Left hindlimb (tissue), 1 donor: ENCODE results near the gene RAMP1.

ENCODE experiments used
- DNase-seq: peaks from one replicate; pipeline ENCODE4 v3.0.0-alpha.2; 2018

RAMP1 gene

DNA sequence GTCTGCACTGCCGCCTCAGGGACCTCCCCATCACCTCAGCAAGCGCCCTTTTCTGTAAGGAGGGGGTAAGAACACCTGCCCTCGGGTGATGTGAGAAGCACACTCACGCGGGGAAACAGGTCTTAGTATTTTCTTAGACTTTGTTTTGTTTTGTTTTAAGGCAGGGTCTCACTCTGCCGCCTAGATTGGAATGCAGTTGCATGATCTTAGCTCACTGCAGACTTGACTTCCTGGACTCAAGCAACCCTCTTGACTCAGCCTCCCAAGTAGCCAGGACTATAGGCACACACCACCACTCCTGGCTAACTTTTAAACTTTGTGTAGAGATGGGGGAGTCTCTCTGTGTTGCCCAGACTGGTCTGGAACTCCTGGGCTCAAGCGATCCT lies 37.1 kb downstream of the RAMP1 start:
- DNase-seq, result no peak

DNA sequence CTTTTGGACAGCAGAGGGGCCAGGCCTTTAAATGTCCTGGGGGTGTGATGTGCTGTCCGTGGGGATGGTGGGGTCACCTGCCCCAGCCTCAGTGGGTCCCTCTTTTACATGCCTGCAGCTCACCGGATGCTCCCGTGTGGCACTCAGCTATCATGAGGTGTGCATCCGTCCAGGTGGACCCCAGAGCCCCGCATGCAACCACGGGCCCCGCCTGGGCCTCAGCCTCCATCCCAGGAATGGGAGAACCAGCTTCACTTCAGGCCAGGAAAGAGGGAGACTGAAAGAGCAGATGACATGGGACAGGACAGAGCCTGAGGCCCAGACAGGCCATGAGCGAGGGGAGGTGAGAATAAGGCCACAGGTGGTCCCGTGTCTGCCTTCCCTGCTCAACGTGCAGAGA lies 37.5 kb downstream of the RAMP1 start:
- DNase-seq, result no peak

DNA sequence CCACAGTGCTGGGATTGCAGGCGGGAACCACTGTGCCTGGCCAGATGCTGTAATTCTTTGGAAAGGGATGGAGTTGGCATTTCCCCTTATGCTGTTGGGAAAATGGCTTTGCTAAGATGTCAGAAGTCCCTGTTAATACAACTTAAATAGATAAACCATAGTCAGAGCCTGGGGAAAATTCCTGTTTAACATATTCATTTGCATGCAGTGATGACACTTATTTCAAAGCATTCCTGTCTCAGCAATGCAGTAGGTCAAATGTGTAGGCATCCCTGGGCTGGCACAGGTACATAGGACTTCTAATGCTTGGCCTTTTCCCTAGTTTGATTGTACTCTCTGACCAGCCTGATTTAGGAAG lies 38.6 kb downstream of the RAMP1 start:
- DNase-seq, result no peak

DNA sequence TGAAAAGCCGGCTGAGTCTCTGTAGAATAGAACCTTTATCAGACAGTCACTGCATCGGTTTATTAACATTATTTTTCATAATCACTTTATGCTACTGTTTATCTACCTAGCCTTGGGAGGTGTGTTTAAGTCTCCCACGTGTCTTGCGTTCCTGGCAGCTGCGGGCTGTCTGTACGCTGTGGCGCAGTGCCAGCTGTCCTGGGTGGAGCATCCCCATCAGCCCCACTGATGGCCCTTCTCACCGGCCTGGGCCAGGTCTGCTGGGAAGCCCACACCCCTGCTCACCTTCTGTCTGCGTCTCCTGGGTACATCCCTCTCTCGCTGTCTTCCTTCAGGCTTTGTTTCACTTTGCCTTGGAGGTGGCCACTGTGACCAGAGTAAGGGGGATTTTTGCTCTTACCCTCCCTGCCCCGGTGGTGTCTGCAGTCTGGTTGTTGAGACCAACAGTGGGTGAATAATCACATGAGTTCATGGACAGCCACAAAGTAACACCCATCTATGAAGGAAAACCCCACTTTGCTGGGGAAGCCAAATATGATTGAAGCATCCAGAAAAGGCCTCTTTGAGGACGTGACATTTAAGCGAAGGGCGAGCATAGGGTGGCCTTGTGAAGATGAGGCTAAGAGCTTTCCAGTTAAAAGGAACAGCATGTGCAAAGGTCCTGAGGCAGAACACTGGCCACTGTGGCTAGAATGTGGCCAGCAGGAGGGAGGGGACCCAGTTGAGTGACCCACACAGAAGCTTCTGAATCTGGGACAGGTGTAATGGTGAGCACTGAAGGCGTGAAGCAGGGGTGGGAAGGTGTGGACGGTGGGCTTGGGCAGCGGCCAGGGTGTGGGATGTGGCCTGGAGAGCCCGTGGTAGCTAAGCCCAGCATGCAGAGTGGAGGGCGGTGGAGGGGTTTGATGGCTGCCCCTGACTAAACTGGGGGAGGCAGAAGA lies 41.7 kb downstream of the RAMP1 start:
- no peak for DNase-seq

DNA sequence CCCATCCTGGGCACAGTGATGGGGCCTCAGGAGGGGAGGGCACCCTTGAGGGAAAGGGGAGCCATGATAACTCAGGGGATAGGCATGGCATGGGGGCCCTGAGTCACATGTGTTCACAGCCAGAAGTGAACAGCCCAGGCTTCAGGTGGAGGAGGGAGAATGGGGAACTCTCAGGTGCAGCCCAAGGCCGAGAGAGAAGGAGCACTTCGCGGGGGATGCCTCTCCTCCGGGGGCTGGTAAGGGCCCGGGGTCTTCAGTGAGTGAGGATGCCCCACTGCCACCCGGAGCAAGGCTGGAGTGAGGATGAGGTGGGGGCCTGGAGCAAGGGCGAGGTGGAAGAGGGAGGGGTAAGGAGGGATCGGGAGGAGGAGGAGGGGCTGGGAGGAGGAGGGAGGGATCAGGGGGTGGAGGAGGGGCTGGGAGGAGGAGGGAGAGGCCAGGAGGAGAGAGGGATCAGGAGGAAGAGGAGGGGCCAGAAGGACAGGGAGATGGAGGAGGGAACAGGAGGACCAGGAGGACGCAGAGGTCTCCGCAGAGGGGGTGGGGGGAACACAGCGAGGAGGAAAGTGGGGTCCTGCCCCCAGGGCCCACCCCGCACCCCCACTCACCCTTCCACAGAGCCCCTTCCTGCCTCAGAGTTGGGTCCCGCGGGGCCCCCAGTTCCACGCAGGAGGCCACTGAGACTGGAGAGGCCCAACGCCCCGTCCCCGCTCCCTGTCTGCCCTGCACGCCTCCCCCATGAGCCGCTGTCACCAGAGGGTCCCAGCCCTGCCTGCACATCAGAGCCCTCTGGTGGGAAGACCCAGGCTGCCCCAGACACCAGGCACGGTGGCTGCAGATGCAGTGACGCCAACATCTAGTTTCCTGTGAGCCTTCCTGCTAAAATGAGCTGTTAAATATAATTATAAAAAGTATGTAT lies 42.8 kb downstream of the RAMP1 start:
- DNase-seq, result no peak

DNA sequence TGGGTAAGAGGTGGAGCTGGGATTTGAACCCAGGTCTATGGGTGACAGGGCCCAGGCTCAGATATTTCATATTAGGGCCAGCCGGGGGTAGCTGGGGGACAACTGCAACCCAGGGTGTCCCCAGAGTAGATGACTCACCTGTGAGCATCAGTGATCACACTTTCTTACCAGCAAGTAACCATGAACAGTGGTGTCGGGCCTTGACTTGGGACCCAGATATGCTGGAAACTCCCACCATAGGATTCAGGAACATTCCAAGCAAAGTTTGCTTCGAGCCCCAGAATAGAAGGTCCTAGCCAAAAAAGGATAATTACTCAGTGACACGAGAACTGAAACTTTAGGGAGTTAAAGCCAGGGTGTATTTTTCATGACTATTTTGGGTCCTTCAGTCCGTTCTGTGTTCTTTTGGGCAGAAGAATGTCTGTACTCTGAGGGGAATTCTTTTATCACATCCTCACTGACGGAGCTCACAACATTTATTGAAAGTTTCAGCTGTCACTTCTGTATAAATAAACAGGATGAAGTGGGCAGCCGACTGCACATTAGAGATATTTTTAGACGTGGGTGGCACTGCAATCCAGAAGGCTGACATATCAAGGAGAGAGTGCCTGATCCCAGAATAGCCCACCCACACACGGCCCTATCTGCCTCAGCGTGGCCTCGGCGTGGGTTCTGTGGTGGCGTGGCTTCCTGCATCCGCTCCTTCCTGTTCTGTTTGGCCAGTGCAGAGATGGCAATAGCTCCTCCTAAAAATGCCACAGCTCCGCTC lies 45.6 kb downstream of the RAMP1 start:
- DNase-seq, result peak; percentile 74

DNA sequence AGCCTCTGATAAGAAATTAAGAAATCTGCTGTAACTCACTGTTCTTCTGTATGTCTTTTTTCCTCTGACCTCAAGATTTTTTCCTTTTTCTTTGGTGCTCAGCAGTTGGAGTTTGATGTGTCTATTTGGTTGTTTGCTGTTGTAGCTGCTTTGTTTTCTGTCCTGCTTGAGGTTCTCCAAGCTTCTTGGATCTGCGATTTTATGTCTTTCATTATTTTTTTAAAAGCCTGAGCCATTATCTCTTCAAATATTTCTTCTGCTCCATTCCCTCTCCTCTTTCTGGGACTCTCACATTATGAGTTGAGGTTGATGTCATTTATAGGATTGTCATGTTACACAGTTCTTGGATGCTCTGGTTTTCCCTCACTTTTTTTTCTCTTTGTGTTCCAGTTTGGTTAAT lies 47.7 kb downstream of the RAMP1 start:
- DNase-seq, result no peak

DNA sequence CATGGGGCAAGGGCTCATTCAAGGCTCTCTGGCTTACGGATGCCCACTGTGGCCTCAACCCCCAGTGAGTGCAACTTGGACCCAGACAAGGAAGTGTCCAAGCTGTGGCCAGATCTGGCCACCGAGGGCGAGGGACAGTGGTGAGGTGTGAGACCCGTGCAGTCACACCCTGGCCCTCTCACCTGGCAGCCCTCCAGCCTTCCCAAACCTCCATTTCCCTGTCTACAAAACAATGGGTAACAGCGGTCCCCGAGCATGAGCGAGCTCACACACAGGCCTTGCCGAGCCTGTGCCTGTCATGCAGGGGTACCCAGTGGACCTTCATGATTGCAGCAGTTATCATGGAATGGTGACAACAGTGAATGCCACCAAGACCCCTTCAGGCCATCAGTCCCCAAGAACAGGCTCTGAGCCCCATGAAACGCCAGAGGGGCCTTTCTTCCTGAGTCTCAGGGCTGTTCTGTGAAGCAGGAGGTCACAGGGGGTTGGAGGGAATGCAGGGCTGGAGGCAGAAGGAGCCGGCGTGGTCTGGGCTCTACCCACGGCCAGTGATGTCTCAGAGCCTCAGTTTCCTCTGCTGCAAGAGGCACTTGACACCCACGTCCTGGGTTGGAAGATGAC lies 49.8 kb downstream of the RAMP1 start:
- no peak for DNase-seq

DNA sequence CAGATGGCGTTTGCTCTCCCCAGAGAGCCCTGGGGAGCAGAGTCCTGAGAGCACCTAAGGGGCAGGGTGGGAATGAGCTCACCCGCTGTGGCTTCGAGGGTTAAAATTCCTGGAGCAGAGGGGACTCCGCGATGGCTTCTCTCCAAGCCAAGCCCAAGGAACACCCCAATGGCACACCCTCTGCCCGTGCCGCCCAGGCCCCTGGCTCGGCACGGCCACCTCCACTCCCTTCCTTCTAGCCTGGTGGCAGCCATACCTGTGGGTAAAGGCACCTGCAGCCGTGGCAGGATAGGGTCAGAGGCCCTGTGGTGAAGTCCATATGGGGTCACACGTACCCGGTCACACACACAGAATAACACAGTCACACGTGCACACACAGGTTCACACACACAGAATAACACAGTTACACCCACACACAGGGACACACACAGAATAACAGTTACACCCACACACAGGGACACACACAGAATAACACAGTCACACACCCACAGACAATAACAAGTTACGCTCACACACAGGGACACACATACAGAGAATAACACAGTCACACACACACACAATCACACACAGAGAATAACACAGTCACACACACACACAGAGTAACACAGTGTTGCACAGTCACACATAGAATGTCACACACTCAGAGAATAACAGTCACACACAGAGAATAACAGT lies 50.5 kb downstream of the RAMP1 start:
- DNase-seq, result no peak

DNA sequence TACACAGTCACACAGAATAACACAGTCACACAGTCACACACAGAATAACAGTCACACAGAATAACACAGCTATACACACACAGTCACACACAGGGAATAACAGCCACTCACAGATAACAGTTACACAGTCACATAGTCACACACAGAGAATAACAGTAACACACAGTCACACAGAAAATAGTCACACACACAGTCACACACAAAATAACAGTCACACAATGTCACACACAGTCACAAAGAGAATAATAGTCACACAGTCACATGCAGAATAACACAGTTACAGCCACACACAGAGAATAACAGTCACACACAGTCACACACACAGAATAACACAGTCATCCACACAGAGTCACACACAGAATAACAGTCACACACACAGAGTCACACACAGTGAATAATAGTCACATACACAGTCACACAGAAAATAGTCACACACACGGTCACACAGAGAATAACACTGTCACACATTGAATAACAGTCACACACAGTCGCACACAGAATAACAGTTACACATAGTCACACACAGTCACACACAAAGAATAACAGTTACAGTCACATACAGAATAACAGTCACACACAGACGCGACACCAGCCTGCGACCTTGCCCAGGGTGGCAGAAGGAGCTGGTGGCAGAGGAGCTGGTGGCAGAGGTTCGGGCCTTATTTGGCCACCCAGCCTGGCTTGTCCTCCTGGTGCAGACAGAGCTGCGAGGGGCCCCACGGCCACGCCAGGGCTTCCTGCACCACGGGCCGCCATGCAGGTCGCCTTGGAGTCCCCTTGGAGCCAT lies 51.3 kb downstream of the RAMP1 start:
- no peak for DNase-seq

DNA sequence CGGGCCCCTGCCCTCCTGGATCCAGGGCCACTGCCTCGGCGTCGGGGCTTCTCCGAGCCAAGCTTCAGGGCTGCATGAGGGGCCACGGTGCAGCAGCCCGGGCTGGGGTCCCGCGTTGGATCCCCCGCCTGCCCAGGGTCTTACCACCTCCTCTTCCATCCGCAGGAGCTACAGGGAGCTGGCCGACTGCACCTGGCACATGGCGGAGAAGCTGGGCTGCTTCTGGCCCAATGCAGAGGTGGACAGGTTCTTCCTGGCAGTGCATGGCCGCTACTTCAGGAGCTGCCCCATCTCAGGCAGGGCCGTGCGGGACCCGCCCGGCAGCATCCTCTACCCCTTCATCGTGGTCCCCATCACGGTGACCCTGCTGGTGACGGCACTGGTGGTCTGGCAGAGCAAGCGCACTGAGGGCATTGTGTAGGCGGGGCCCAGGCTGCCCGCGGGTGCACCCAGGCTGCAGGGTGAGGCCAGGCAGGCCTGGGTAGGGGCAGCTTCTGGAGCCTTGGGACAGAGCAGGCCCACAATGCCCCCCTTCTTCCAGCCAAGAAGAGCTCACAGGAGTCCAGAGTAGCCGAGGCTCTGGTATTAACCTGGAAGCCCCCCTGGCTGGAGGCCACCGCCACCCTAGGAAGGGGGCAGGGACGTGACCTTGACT lies 52.1 kb downstream of the RAMP1 start:
- no peak for DNase-seq

DNA sequence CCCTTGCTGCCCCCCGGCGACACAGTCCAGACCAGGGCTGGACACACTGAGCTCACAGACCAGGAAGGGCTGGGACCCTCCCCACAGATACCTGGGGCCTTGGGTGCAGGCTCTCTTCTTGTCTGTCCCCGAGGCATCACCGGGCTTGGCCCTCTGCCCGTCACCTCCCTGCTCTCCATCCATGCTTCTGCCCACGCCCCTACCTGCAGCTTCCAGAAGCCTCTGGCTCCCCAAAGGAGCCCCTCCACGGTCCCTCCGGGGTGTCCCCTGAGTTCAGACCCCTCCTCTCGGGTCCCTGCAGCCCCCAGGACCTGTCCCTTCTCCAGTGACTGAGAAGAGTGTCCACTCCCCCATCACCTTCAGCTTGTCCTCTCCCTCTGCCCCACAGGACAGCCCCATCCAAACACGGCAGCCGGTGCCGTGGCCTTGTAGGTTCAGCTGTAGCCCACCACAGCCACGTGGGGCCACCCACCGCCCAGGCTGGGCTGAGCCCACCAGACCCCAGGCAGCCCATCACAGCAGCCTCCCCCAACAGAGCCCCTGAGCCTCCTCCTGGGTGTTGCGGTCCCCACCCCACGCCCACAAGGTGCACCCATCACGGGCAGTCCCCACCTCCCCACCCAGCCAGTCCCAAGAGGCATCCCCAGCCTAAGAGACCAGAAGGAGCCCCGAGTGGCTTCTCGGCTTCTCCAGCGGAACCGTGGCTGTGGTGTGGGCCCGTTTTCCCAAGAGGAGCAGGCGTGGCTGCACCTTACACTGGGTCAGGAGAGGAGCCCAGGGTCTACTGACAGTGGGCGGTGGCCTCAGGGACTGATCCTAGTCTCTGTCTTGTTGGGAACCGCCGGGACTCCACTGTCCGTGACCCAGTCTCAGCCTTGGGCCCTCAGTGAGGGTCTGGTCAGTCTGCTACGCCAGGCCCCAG lies 53.1 kb downstream of the RAMP1 start:
- DNase-seq, result no peak

DNA sequence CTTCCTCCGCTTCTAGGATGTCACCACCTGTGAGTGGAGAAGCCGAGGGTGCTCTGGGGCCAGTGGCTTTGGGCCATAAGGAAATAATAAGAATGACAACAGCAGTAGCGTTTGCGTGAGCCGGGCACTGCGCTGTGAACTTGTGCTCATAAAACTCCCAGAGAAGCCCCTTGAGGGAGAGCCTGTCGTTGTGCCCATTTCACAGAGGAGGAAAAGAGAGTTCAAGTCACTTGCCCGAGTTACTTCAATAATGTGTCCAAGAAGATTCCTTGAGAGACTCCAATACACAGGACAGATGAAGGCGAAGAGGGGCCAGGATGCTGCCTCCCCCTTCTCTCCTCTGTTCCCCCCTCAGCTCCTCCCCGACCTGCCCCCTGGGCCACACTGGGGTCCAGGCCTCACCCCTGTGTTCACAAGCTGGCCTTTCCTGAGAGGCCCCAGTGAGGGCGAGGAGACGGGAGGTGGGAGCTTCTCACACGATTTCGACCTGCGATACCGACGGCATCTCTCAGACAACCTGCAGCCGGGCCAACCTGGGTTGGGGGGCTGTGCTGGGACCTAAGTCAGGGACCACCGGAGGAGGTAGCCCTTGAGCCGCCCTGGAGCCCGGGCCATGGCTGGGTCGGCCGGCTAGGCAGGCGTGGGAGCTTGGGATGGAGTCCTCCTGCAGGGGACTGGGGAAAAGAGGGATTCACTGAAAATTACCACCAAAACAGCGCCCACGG lies 53.9 kb downstream of the RAMP1 start:
- no peak for DNase-seq

DNA sequence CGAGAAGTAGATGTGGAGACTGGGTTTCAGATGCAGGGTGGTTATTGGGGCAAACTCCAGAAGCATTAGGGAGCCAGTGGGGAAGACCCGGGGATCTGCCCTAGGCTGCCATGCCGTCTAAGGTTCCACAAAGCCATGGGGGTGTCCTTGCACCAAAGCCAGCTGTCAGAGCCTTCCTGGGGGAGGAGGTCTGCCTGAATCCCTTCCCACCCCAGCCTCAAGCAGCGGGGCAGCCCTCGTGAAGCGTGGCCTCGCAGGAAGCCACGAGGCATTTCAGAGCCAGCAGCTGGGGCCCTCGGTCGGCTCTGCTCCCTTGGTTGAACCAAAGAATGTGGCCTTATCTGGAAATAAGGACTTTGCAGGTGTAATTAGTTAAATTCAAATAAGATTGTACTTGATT lies 56.2 kb downstream of the RAMP1 start:
- no peak for DNase-seq

DNA sequence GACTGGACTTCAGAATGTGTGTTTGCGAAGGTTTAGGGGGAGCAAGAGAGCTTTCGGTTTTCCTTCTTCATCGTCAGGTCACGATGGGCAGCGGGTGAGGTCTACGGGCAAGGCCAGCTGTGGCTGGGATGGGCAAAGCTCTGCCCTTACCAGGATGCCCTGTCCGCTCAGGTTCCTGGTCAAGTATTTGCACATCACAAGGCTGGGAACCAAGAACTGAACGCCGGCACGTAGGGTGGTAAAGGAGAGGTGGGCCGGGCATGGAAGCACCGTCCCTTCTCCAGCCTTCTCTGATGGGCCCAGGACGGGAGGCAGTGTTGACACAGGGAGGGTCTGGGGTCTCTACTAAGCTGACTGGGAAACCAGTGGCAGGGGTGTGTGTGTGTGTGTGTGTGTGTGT lies 56.9 kb downstream of the RAMP1 start:
- no peak for DNase-seq

DNA sequence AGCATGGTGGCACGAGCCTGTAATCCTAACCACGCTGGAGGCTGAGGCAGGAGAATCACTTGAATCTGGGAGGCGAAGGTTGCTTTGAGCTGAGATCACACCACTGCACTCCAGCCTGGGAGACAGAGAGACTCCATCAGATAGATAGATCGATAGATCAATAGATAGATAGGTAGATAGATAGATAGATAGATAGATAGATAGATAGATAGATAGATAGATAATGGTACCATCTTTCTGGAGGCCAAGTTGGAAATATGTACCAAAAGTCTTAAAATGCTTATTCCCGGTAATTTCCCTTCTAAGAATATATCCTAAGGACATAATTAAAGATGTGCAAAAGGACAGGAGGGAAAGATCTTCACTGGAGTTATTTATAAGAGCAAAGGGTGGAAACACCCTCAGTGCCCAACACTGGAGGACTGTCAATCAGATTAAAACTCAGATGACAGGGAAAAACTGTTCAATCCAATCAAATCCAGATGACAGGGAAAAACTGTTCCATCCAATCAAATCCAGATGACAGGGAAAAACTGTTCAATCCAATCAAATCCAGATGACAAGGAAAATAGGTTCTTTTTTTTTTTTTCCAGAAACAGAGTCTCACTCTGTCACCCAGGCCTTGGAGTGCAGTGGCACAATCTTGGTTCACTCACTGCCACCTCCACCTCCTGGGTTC lies 58.4 kb downstream of the RAMP1 start:
- DNase-seq, result no peak

DNA sequence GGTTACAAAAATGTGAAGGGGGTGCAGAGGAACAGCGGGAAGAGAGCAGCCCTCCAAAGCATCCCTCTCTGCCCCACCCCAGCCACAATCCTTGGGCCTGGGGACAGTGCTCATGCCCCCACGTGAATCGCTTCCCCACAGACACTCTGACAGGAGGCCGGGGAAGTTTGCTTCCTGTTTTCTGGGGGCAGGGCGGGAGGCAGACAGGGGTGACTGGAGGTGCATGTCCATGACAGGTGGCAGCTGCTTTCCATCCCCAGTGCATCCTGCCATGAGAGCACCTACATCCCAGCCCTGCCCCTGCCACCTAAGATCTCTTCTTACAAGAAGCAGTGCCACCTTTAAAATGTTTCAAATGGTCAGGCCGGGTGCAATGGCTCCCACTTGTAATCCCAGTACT lies 60.2 kb downstream of the RAMP1 start:
- no peak for DNase-seq

DNA sequence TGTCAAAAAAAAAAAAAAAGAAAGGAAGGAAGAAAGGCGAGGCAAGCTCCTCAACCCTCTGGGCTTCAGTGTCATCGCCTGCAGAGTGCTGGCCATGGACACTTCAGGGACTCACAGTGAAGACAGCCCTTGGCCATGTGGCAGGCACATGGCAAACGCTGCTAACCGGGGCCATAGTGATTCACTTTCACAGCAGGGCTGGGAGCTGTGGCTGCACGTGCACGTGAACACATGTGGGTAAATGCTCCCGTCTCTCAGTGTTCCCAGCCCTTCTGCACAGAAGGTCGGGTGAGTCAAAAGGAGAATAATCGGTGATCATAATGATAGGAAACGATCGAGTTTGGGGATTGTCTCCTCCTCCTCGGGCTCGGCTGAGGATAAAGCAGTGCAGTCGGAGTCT lies 61.2 kb downstream of the RAMP1 start:
- no peak for DNase-seq
